LNCaP clone FGC (cell line): Measurements from ENCODE around the gene DEDD.
A peak's percentile ranks its signal among the peaks of the same experiment; 100 is the strongest.

Experiments
- DNase-seq: peaks from one replicate; pipeline ENCODE4 v3.0.0-alpha.2; 2011; ENCODE audit warnings: low read depth
- H3K4me3 ChIP-seq: 2 replicates; pipeline ENCODE4 v1.5.1; 2011; ENCODE audit warnings: mild to moderate bottlenecking, low read depth, low read length, control low read depth
- TF ChIP-seq, protein P1 (sequence below): IDR thresholded peaks from 2 replicates; pipeline ENCODE4 v1.5.1; 2012; ENCODE audit warnings: mild to moderate bottlenecking; ENCODE audit not compliant: control insufficient read depth, insufficient read depth; ENCODE audit errors: extremely low read depth

DEDD gene

DNA sequence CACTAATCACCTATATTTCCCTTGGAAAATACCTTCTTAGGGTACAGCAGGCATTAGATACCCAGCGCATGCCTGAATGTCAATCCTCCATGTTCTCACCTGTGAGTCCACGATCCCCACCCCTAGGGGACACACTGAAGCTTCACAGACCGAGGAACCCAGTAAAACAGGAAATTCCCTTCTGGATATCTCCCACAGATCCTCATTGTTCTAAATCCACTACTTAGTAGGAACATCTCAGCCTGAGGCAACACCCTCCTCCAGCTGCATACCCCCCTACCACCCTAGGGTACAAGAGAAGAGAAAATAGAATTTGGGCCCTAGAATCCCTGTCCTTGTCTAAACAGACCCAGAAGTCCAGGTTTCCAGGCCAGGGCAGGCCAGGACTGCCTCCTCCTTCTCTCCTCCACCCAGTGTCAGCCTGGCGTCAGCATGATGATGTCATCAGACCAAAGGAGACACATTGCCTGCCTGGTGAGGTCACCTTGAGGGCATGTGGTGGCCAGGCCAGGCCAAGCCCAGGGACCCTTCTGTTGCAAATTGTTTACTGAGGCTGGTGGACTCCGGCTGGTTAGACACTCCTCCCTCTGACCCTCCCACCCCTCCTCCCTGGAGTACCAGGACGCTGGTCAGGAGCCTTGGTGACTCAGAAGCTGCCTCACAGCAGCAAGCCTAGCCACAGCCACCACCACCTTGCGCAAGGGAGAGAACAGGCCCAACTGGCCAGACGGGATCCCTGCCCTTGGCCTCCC lies 49.3 kb downstream of the DEDD start:
- H3K4me3 ChIP-seq: peak overlapping the region; percentile 24
- TF ChIP-seq, protein P1, sequence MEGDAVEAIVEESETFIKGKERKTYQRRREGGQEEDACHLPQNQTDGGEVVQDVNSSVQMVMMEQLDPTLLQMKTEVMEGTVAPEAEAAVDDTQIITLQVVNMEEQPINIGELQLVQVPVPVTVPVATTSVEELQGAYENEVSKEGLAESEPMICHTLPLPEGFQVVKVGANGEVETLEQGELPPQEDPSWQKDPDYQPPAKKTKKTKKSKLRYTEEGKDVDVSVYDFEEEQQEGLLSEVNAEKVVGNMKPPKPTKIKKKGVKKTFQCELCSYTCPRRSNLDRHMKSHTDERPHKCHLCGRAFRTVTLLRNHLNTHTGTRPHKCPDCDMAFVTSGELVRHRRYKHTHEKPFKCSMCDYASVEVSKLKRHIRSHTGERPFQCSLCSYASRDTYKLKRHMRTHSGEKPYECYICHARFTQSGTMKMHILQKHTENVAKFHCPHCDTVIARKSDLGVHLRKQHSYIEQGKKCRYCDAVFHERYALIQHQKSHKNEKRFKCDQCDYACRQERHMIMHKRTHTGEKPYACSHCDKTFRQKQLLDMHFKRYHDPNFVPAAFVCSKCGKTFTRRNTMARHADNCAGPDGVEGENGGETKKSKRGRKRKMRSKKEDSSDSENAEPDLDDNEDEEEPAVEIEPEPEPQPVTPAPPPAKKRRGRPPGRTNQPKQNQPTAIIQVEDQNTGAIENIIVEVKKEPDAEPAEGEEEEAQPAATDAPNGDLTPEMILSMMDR: no peak
- peak; percentile 69 for DNase-seq

DNA sequence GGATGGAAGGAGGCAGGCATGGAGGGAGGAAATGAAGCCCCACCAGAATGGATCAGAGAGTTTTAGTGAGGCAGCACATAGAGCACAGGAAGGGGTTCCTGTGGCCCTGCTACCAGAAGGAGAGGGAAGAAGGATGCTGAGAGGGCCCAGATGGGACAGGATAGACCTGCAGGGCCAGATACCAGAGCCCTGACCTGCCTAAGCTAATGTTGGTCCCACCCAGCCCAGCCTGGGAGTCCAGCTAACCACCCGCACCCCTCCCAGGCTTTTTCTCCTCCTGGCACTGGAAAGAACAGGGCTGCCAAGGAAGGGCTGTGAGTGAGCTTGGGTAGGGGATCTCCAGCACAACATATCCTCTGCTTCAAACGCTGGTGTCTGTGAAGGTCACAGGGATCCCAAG lies 50.0 kb downstream of the DEDD start:
- DNase-seq: no peak
- TF ChIP-seq, protein P1: no peak
- no peak overlapping the region for H3K4me3 ChIP-seq

DNA sequence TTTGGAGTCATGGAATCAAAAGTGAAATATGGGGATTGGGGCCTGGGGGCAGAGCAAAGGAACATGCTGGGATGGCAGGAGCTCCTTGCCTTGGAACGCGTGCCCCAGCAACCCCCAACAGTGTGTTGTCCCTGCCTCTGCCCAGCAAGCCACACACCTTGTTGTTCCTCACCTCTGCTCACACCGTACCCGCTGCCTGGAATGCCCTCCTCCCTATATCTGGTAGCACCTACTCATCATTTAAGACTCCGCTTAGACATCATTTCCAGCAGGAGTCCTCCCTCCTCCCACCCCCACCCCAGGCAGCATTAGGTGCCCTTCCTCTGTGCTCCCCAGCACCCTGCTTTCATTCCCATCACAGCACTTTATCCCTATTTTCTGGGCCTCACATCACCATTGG lies 50.9 kb downstream of the DEDD start:
- H3K4me3 ChIP-seq: no peak overlapping the region
- TF ChIP-seq, protein P1: no peak
- no peak for DNase-seq

DNA sequence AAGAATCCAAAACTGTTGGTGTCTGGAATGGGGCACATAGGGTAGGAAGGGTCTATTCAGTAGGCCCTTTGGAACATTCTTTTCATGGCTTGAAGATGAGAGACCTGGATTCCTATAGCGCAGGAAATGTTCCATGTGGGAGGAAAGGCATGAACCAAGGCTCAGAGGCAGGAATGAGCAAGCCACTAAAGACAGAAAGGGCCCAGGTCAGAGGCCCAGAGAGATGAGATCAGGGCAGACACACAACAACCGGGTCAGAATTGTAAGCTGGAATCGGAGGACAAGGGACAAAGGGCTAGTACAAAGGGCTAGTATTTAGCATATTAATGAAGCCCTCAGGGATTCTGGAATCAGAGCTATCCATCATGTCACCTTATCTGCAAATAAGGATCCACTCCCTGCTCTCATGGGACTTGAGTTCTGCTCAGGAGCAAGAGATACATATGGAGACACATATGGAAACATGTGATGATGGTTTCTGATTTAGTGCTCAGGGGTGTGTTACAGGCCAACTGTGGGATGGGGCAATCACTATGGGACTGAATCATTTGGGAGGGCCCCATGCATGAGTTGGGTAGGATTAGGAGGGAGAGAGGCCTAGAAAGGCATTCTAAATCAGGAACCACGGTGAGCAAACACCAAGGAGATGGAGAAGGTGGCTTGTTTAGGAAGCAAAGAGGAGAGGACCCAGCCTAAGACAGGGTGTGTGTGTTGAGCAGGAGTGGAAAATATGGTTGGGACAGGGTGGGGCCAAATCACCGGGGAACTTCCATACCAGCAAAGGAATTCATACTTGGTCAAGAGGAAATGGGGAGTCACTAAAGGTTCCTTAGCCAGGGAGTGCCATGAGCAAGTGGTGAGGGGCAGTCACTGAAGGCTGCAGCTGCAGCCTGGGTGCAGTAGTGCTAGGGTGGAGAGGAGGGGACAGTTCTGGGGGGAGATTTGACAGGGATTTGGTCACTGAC lies 51.7 kb downstream of the DEDD start:
- no peak overlapping the region for H3K4me3 ChIP-seq
- DNase-seq: no peak
- TF ChIP-seq, protein P1: no peak

DNA sequence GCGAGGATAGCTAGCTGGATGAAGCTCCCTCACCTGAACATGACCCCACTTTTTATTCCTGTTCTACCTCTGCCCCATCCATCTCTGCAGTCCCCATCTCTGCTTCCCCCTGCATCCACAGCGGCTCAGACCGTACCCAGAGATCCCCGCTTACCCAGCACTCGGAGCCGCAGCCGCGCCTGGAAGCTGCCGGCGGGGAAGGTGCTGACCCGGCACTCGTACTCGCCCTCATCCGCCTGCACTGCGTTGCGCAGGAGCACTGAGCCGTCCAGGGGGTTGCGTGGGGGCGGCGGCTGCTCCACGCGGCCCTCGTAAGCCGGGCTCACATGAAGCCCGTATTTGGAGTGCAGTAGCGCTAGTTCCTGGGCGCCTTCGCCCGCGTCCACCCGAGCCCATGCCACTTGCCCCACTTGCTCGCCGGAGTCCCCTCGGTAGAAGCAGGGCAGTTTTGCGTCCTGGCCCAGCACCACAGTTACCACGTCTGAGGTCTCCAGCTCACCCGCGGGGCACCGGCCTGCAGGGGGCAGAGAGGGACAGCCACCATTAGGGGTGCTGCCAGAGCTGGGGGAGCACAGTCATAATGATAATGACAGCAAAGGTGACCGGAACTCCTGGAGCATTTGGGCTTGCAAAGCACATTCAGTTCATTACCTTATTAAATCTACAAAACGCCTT lies 52.9 kb downstream of the DEDD start:
- DNase-seq: no peak
- no peak overlapping the region for H3K4me3 ChIP-seq
- TF ChIP-seq, protein P1: no peak

DNA sequence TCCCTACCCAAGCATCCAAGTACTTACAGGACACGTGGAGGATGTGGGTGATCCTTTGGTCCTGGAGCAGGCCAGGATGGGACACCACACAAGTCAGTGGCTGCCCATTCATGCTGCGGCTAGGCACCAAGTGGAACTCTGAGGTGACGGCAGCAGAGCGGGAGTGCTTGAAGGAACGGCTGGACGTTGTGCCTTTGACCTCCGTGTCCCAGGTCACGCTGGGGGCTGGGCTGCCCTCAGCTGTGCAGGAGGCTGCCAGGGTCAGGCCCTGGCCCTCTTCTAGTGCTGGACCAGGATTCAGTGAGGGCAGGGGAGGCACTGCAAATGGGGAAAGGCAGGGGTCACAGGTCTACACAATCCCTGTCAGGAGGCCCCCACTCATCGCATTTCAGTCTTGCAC lies 55.0 kb downstream of the DEDD start:
- TF ChIP-seq, protein P1: no peak
- no peak overlapping the region for H3K4me3 ChIP-seq
- DNase-seq: no peak
